ENCODE results near the gene DLGAP1. TPM values are rescaled to one million over a fixed set of nuclear protein-coding genes. Genes with fewer than 3 reads are reported as not detected.

Gene DLGAP1
- total and polyA plus RNA-seq, 2 of the 4 experiments (the other 2 are of a cell fraction) = under 0.01 to 0.09 TPM

GRCh38 chr18:3514312-3515216 lies 940.5 kb downstream of the DLGAP1 start:
- H2AK9ac ChIP-seq (replicated peaks; ENCODE audit: low read depth, low read length, poor library complexity) = no peak overlapping the region
- dilution Hi-C loops (cut with HindIII; ENCODE audit: low sequenced_read_pairs, unreplicated experiment) = no loop called here
- in situ Hi-C loops (cut with MboI; ENCODE audit: low sequenced_read_pairs) = no loop called here

More at GRCh38 chr18:3514312-3515216, 940.5 kb downstream of the DLGAP1 start:
- Histone ChIP-seq H3K79me1 (ENCODE audit: low read depth in 1 of 2, low read length in 2 of 2) (no peaks in the 10 kb centered on the region), H3K9ac (ENCODE audit: low read depth, low read length) (no peak overlapping the region), H3K27me3 (ENCODE audit: control insufficient read depth, insufficient read depth, low read length) (peaks cover 4% of the 10 kb centered on the region; the same call in 1 of the 2 replicates), H3K36me3 (ENCODE audit: control insufficient read depth, insufficient read depth, low read length) (no peaks in the 10 kb centered on the region), H2AFZ (replicated peaks; ENCODE audit: low read length, poor library complexity) (no peak overlapping the region), H3K56ac (ENCODE audit: extremely low read depth, insufficient read depth, low read length) (no peak overlapping the region), H3K4me1 (ENCODE audit: control insufficient read depth, insufficient read depth, low read length) (peaks cover 2% of the 10 kb centered on the region; the same call in 1 of the 2 replicates), H4K8ac (ENCODE audit: low read depth in 2 of 2, low read length in 2 of 2) (no peak overlapping the region), H3K27ac (ENCODE audit: insufficient read depth, low read length) (no peak overlapping the region), H4K20me1 (ENCODE audit: insufficient read depth, low read length) (no peaks in the 10 kb centered on the region), H3K23ac (ENCODE audit: low read depth, low read length) (no peak overlapping the region), H2AK5ac (ENCODE audit: low read depth, low read length) (no peak overlapping the region), H3K18ac (ENCODE audit: low read depth, low read length) (no peak overlapping the region), H3K4me3 (ENCODE audit: insufficient read depth, low read depth, low read length) (no peak overlapping the region), H3K9me3 (ENCODE audit: control insufficient read depth, insufficient read depth, low read length) (no peaks in the 10 kb centered on the region), H4K5ac (ENCODE audit: low read depth, low read length) (no peak overlapping the region), H2BK15ac (ENCODE audit: low read depth, low read length) (no peak overlapping the region), H4K91ac (ENCODE audit: insufficient read depth, low read depth, low read length) (no peak overlapping the region), H3K9me1 (ENCODE audit: insufficient read depth, low read length) (no peaks in the 10 kb centered on the region), H3K14ac (replicated peaks; ENCODE audit: low read depth, low read length) (no peak overlapping the region), H3K4me2 (ENCODE audit: low read depth, low read length) (no peak overlapping the region), H2BK5ac (ENCODE audit: low read depth, low read length, poor library complexity, severe bottlenecking) (no peak overlapping the region), H2BK20ac (ENCODE audit: low read depth, low read length) (no peak overlapping the region), H3K4ac (ENCODE audit: low read depth, low read length) (no peak overlapping the region), H2BK120ac (ENCODE audit: low read depth, low read length) (no peak overlapping the region)
- BruUV-seq (replicated peaks) = no TSS peak
- no peak for ATAC-seq (ENCODE audit: low read depth)
- intact Hi-C loops (cut with micrococcal nuclease) = no loop called here
- POLR2A ChIA-PET (ENCODE audit: unreplicated experiment) = no interaction called here
- no peak for DNase-seq
- WGBS, 2 experiments (ENCODE audit: extremely low coverage in 2 of 2, insufficient read length in 1 of 2) = 57% methylated on average over 1 of the region's 15 CpGs; no CpG with 5 or more reads in 1 of the 2 experiments
- CTCF ChIA-PET = interaction anchor here (0.6 kb wide), 1 partner anchor 180 kb away, joined by 4 read pairs; no protein-coding TSS in a partner anchor
- TF ChIP-seq BHLHE40 (IDR thresholded peaks at IDR 0.05; ENCODE audit: low read depth, low read length) (no peak), RCOR1 (IDR thresholded peaks at IDR 0.05; ENCODE audit: insufficient replicate concordance, low read length) (no peak), RFX5 (IDR thresholded peaks at IDR 0.05; ENCODE audit: low read depth, low read length) (no peak), NFE2L2 (IDR thresholded peaks at IDR 0.05; ENCODE audit: low read depth, low read length) (no peak), USF2 (IDR thresholded peaks at IDR 0.05; ENCODE audit: low read depth, low read length) (no peak), MAZ (IDR thresholded peaks at IDR 0.05; ENCODE audit: borderline replicate concordance, low read depth, low read length) (no peak), CTCF (conservative IDR thresholded peaks at IDR 0.05; ENCODE audit: low read depth, low read length) (no peak), FOS (IDR thresholded peaks at IDR 0.05; ENCODE audit: low read depth, low read length) (no peak), MXI1 (IDR thresholded peaks at IDR 0.05; ENCODE audit: borderline replicate concordance, low read depth, low read length) (no peak)
